IMR-90 (cell line): ENCODE measurements around the gene OR6V1. TPM values are rescaled to one million over a fixed set of nuclear protein-coding genes. Genes with fewer than 3 reads are reported as not detected.

Experiments
- ATAC-seq: fragments of 200-7000 bp; cut with Tn5 transposase; 2 replicates; pipeline ENCODE4 v1.9.1; 2020; ENCODE audit warnings: low read depth, mild to moderate bottlenecking, moderate library complexity
- BruUV-seq: library from RNA; stranded (reverse); fragments of 400-500 nt; replicated peaks from 2 replicates; lab custom pipeline; 2021; lab: Mats Ljungman, UMichigan
- CTCF ChIA-PET: fragments of 300-600 bp; formaldehyde crosslinking; extraction: SDS; loops from one replicate; lab custom pipeline; 2021; ENCODE audit warnings: antibody characterized with exemption; lab: Yijun Ruan, JAX
- POLR2A ChIA-PET: fragments of 300-600 bp; sonication (Branson Sonifier 250); formaldehyde crosslinking; loops from one replicate; lab custom pipeline; 2022; ENCODE audit warnings: antibody characterized with exemption; ENCODE audit not compliant: unreplicated experiment; lab: Charles Lee
- DNase-seq: peaks from one replicate; pipeline ENCODE4 v3.0.0; 2013
- H2AFZ ChIP-seq: replicated peaks from 2 replicates; pipeline ENCODE3; 2013; ENCODE audit warnings: low read length, mild to moderate bottlenecking; ENCODE audit not compliant: poor library complexity
- H2AK5ac ChIP-seq: 2 replicates; pipeline ENCODE4 v1.6.1; 2013; ENCODE audit warnings: low read depth, low read length, inconsistent platforms
- H2AK9ac ChIP-seq: replicated peaks from 2 replicates; pipeline ENCODE3; 2013; ENCODE audit warnings: mild to moderate bottlenecking, low read depth, low read length, moderate library complexity; ENCODE audit not compliant: poor library complexity
- H2BK120ac ChIP-seq: 2 replicates; pipeline ENCODE4 v1.6.1; 2013; ENCODE audit warnings: low read depth, low read length, inconsistent platforms
- H2BK15ac ChIP-seq: 3 replicates; pipeline ENCODE4 v1.6.1; 2013; ENCODE audit warnings: low read depth, low read length, inconsistent platforms
- H2BK20ac ChIP-seq: 2 replicates; pipeline ENCODE4 v1.6.1; 2013; ENCODE audit warnings: low read depth, mild to moderate bottlenecking, inconsistent platforms, low read length, moderate library complexity
- H2BK5ac ChIP-seq: 2 replicates; pipeline ENCODE4 v1.6.1; 2013; ENCODE audit warnings: mild to moderate bottlenecking, low read depth, low read length, inconsistent platforms; ENCODE audit not compliant: poor library complexity, severe bottlenecking
- H3K14ac ChIP-seq: replicated peaks from 2 replicates; pipeline ENCODE4 v1.6.1; 2013; ENCODE audit warnings: low read depth, low read length, inconsistent platforms
- H3K18ac ChIP-seq: 2 replicates; pipeline ENCODE4 v1.6.1; 2013; ENCODE audit warnings: low read depth, low read length, control low read depth
- H3K23ac ChIP-seq: 2 replicates; pipeline ENCODE4 v1.6.1; 2013; ENCODE audit warnings: low read depth, low read length, inconsistent platforms
- H3K27ac ChIP-seq: 2 replicates; pipeline ENCODE4 v1.5.1; 2013; ENCODE audit warnings: mild to moderate bottlenecking, control low read depth, low read length; ENCODE audit not compliant: insufficient read depth
- H3K27me3 ChIP-seq: 2 replicates; pipeline ENCODE4 v1.6.1; 2013; ENCODE audit warnings: low read length; ENCODE audit not compliant: control insufficient read depth, insufficient read depth
- H3K36me3 ChIP-seq: 2 replicates; pipeline ENCODE4 v1.6.1; 2013; ENCODE audit warnings: low read length, mixed read lengths; ENCODE audit not compliant: control insufficient read depth, insufficient read depth
- H3K4ac ChIP-seq: 2 replicates; pipeline ENCODE4 v1.6.1; 2013; ENCODE audit warnings: low read depth, low read length, inconsistent platforms
- H3K4me1 ChIP-seq: 2 replicates; pipeline ENCODE4 v1.6.1; 2013; ENCODE audit warnings: low read length, mixed read lengths; ENCODE audit not compliant: control insufficient read depth, insufficient read depth
- H3K4me2 ChIP-seq: 2 replicates; pipeline ENCODE4 v1.6.1; 2013; ENCODE audit warnings: low read depth, mild to moderate bottlenecking, control low read depth, low read length, moderate library complexity
- H3K4me3 ChIP-seq: 2 replicates; pipeline ENCODE4 v1.5.1; 2013; ENCODE audit warnings: low read depth, mild to moderate bottlenecking, control low read depth, low read length, moderate library complexity; ENCODE audit not compliant: insufficient read depth
- H3K56ac ChIP-seq: 2 replicates; pipeline ENCODE4 v1.6.1; 2013; ENCODE audit warnings: low read length, inconsistent platforms; ENCODE audit not compliant: insufficient read depth; ENCODE audit errors: extremely low read depth
- H3K79me1 ChIP-seq, 2 experiments: 2 replicates each; pipeline ENCODE4 v1.6.1; 2013; ENCODE audit warnings: low read length in 2 of 2, inconsistent platforms in 1 of 2, low read depth in 1 of 2
- H3K9ac ChIP-seq: 2 replicates; pipeline ENCODE4 v1.6.1; 2013; ENCODE audit warnings: low read depth, low read length, control low read depth
- H3K9me1 ChIP-seq: 2 replicates; pipeline ENCODE4 v1.6.1; 2013; ENCODE audit warnings: low read length, inconsistent platforms; ENCODE audit not compliant: insufficient read depth
- H3K9me3 ChIP-seq: 2 replicates; pipeline ENCODE4 v1.6.1; 2013; ENCODE audit warnings: low read length; ENCODE audit not compliant: control insufficient read depth, insufficient read depth
- H4K20me1 ChIP-seq: 2 replicates; pipeline ENCODE4 v1.6.1; 2013; ENCODE audit warnings: low read length, inconsistent platforms; ENCODE audit not compliant: insufficient read depth
- H4K5ac ChIP-seq: 2 replicates; pipeline ENCODE4 v1.6.1; 2013; ENCODE audit warnings: mild to moderate bottlenecking, low read depth, low read length, control low read depth
- H4K8ac ChIP-seq, 2 experiments: 2 replicates each; pipeline ENCODE4 v1.6.1; 2013; ENCODE audit warnings: low read depth in 2 of 2, low read length in 2 of 2, control low read depth in 1 of 2, inconsistent platforms in 1 of 2
- H4K91ac ChIP-seq: 2 replicates; pipeline ENCODE4 v1.6.1; 2013; ENCODE audit warnings: low read depth, low read length, inconsistent platforms; ENCODE audit not compliant: insufficient read depth
- BHLHE40 ChIP-seq: fragments of 150-350 bp; IDR thresholded peaks from 2 replicates; pipeline ENCODE4 v1.6.1; 2016; ENCODE audit warnings: mild to moderate bottlenecking, low read depth, low read length
- CEBPB ChIP-seq: IDR thresholded peaks from 2 replicates; pipeline ENCODE4 v1.6.1; 2012; ENCODE audit warnings: low read depth, low read length, improper control_type of control experiment
- CHD1 ChIP-seq: IDR thresholded peaks from 2 replicates; pipeline ENCODE4 v1.6.1; 2012; ENCODE audit warnings: low read depth, low read length, improper control_type of control experiment
- FOS ChIP-seq: fragments of 150-350 bp; IDR thresholded peaks from 2 replicates; pipeline ENCODE4 v1.6.1; 2016; ENCODE audit warnings: low read depth, low read length
- MAFK ChIP-seq: IDR thresholded peaks from 2 replicates; pipeline ENCODE4 v1.6.1; 2012; ENCODE audit warnings: low read depth, low read length, improper control_type of control experiment
- MAZ ChIP-seq: IDR thresholded peaks from 2 replicates; pipeline ENCODE4 v1.6.1; 2012; ENCODE audit warnings: low read depth, mild to moderate bottlenecking, low read length, improper control_type of control experiment, moderate library complexity, borderline replicate concordance
- MXI1 ChIP-seq: IDR thresholded peaks from 2 replicates; pipeline ENCODE4 v1.6.1; 2012; ENCODE audit warnings: low read depth, mild to moderate bottlenecking, low read length, moderate library complexity, borderline replicate concordance
- NFE2L2 ChIP-seq: fragments of 150-350 bp; IDR thresholded peaks from 2 replicates; pipeline ENCODE4 v1.6.1; 2016; ENCODE audit warnings: low read depth, mild to moderate bottlenecking, low read length
- POLR2A ChIP-seq: IDR thresholded peaks from 2 replicates; pipeline ENCODE4 v1.6.1; 2012; ENCODE audit warnings: mild to moderate bottlenecking, low read depth, low read length
- RAD21 ChIP-seq: IDR thresholded peaks from 2 replicates; pipeline ENCODE4 v1.6.1; 2012; ENCODE audit warnings: low read length, improper control_type of control experiment
- RCOR1 ChIP-seq: IDR thresholded peaks from 2 replicates; pipeline ENCODE4 v1.6.1; 2012; ENCODE audit warnings: mild to moderate bottlenecking, low read length, improper control_type of control experiment; ENCODE audit not compliant: insufficient replicate concordance
- RFX5 ChIP-seq: IDR thresholded peaks from 2 replicates; pipeline ENCODE4 v1.8.0; 2012; ENCODE audit warnings: low read depth, mild to moderate bottlenecking, low read length, moderate library complexity
- SMC3 ChIP-seq: fragments of 150-350 bp; IDR thresholded peaks from 2 replicates; pipeline ENCODE4 v1.6.1; 2016; ENCODE audit warnings: low read depth, mild to moderate bottlenecking, antibody characterized with exemption, low read length, moderate library complexity
- WGBS, 2 experiments: methylation state at CpG; one replicate each; pipeline versions ENCODE4 v1.1.5 to v1.1.7; 2013; ENCODE audit warnings: missing lambda C conversion rate in 2 of 2; ENCODE audit not compliant: insufficient read length in 1 of 2; ENCODE audit errors: extremely low coverage in 2 of 2; 5-methylcytosine and 5-hydroxymethylcytosine counted together
- dilution Hi-C: fragments of 300-500 bp; cut with HindIII; formaldehyde crosslinking; loops from one replicate; pipeline ENCODE4 v1.14.3; 2018; ENCODE audit warnings: low sequenced_read_pairs; ENCODE audit not compliant: unreplicated experiment
- in situ Hi-C: fragments of 300-500 bp; cut with MboI; formaldehyde crosslinking; loops from 3 replicates; pipeline ENCODE4 v1.14.3; 2019; ENCODE audit warnings: low sequenced_read_pairs, inconsistent platforms, mixed read lengths
- intact Hi-C: fragments of 100-400 bp; cut with micrococcal nuclease; formaldehyde crosslinking; loops from 2 replicates; pipeline ENCODE4 v1.10.0; 2022
- polyA plus RNA-seq, 3 experiments: library from polyadenylated mRNA; depleted of rRNA; stranded (reverse); fragments of >200 nt; gene quantifications; 2 replicates each; pipeline ENCODE4 v1.2.3, GENCODE V29; 2012; ENCODE audit warnings: low replicate concordance in 1 of 3
- total RNA-seq: library from RNA; depleted of rRNA; stranded (reverse); fragments of >200 nt; gene quantifications from 2 replicates; pipeline ENCODE4 v1.2.3, GENCODE V29; 2012
- TF ChIP-seq, protein P1 (sequence below): fragments of 150-350 bp; IDR thresholded peaks from 2 replicates; pipeline ENCODE4 v1.6.1; 2016; ENCODE audit warnings: low read depth, mild to moderate bottlenecking, low read length, moderate library complexity, borderline replicate concordance
- TF ChIP-seq, protein P2 (sequence below): conservative IDR thresholded peaks from 2 replicates; pipeline ENCODE4 v1.5.1; 2012; ENCODE audit warnings: mild to moderate bottlenecking, low read depth, low read length, improper control_type of control experiment
- TF ChIP-seq, protein P3 (sequence below): fragments of 150-350 bp; IDR thresholded peaks from 2 replicates; pipeline ENCODE4 v1.6.1; 2017; ENCODE audit warnings: mild to moderate bottlenecking, antibody characterized with exemption, low read length, low read depth

OR6V1 gene
- total and polyA plus RNA-seq, 2 of the 4 experiments (the other 2 are of a cell fraction) = not detected

DNA sequence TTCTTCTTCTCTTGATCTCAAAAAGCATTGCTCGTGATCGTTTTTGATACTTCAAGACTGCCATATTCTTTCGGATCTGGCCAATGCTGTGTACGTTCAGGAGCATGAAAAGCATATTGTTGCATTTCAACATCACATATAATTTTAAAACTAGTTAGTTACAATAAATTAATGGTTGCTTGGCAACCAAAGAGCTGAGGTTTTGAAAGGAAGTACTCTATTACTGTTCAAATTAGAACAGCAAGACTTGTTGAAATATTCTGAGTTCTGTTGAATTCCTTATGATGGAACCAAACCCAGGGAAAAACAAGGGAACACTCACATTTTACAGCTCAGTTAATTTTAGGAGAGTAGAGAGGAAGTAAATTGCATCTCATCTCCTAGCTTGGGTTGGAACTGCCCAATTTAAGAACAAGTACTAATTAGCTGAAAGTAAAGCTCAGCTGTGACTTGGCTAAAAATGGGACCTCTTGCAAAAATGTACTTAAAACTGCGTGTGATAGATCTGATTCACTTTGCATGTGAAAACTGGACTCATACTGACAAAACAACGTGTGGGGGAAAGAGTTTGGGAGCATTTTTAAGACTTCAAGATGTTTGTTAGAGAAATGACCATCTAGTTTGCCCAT, 46.4 kb upstream of the OR6V1 start:
- Histone ChIP-seq H3K23ac (no peak overlapping the region), H4K91ac (no peak overlapping the region), H2AK9ac (no peak overlapping the region), H3K4me1 (no peaks in the 10 kb centered on the region), H4K20me1 (no peaks in the 10 kb centered on the region), H3K79me1 (no peaks in the 10 kb centered on the region), H2AK5ac (no peak overlapping the region), H3K36me3 (no peaks in the 10 kb centered on the region), H3K9ac (no peak overlapping the region), H4K8ac (no peak overlapping the region), H3K9me1 (no peaks in the 10 kb centered on the region), H3K56ac (no peak overlapping the region), H2AFZ (no peak overlapping the region), H3K9me3 (no peaks in the 10 kb centered on the region), H3K27me3 (peaks cover 2% of the 10 kb centered on the region; the same call in 1 of the 2 replicates), H2BK5ac (no peak overlapping the region), H4K5ac (no peak overlapping the region), H3K4me2 (no peak overlapping the region), H2BK120ac (no peak overlapping the region), H3K27ac (no peak overlapping the region), H3K4me3 (no peak overlapping the region), H3K18ac (no peak overlapping the region), H3K4ac (no peak overlapping the region), H3K14ac (no peak overlapping the region), H2BK20ac (no peak overlapping the region), H2BK15ac (no peak overlapping the region)
- ATAC-seq (no peak), DNase-seq (no peak)
- POLR2A ChIA-PET = no interaction called here
- CTCF ChIA-PET = interaction anchor here (1.1 to 2.7 kb wide), 2 partner anchors 173 to 209 kb away, joined by 3 to 22 read pairs; no protein-coding TSS in a partner anchor
- dilution Hi-C loops (no loop called here), in situ Hi-C loops (loop anchor here (25.0 kb wide), 1 partner anchor 432 kb away; the partner anchor contains the start of gene TAS2R60), intact Hi-C loops (loop anchor here (5.0 to 10.0 kb wide), 4 partner anchors 371 to 471 kb away; no protein-coding TSS in a partner anchor)
- WGBS, 2 experiments = no CpG with 5 or more reads among the region's 6 CpGs
- no peak for TF ChIP-seq BHLHE40
- no peak for TF ChIP-seq RFX5
- no peak for TF ChIP-seq CHD1
- TF ChIP-seq RCOR1 = no peak
- TF ChIP-seq CEBPB = no peak
- TF ChIP-seq MAZ = no peak
- no peak for TF ChIP-seq POLR2A
- no peak for TF ChIP-seq MAFK
- TF ChIP-seq, protein P1, sequence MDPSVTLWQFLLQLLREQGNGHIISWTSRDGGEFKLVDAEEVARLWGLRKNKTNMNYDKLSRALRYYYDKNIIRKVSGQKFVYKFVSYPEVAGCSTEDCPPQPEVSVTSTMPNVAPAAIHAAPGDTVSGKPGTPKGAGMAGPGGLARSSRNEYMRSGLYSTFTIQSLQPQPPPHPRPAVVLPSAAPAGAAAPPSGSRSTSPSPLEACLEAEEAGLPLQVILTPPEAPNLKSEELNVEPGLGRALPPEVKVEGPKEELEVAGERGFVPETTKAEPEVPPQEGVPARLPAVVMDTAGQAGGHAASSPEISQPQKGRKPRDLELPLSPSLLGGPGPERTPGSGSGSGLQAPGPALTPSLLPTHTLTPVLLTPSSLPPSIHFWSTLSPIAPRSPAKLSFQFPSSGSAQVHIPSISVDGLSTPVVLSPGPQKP = no peak
- TF ChIP-seq, protein P2, sequence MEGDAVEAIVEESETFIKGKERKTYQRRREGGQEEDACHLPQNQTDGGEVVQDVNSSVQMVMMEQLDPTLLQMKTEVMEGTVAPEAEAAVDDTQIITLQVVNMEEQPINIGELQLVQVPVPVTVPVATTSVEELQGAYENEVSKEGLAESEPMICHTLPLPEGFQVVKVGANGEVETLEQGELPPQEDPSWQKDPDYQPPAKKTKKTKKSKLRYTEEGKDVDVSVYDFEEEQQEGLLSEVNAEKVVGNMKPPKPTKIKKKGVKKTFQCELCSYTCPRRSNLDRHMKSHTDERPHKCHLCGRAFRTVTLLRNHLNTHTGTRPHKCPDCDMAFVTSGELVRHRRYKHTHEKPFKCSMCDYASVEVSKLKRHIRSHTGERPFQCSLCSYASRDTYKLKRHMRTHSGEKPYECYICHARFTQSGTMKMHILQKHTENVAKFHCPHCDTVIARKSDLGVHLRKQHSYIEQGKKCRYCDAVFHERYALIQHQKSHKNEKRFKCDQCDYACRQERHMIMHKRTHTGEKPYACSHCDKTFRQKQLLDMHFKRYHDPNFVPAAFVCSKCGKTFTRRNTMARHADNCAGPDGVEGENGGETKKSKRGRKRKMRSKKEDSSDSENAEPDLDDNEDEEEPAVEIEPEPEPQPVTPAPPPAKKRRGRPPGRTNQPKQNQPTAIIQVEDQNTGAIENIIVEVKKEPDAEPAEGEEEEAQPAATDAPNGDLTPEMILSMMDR = no peak
- TF ChIP-seq SMC3 = no peak
- TF ChIP-seq NFE2L2 = no peak
- TF ChIP-seq, protein P3, sequence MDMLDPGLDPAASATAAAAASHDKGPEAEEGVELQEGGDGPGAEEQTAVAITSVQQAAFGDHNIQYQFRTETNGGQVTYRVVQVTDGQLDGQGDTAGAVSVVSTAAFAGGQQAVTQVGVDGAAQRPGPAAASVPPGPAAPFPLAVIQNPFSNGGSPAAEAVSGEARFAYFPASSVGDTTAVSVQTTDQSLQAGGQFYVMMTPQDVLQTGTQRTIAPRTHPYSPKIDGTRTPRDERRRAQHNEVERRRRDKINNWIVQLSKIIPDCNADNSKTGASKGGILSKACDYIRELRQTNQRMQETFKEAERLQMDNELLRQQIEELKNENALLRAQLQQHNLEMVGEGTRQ = no peak
- no peak for TF ChIP-seq MXI1
- TF ChIP-seq FOS = no peak
- no peak for TF ChIP-seq RAD21
- BruUV-seq = no TSS peak
